ENCODE measurements around the gene FHOD1. TPM values are rescaled to one million over a fixed set of nuclear protein-coding genes. Genes with fewer than 3 reads are reported as not detected.
A peak's percentile ranks its signal among the peaks of the same experiment; 100 is the strongest.

The FHOD1 gene
- total RNA-seq, 1 donor from 2014 or later, result 20.5 TPM

DNA sequence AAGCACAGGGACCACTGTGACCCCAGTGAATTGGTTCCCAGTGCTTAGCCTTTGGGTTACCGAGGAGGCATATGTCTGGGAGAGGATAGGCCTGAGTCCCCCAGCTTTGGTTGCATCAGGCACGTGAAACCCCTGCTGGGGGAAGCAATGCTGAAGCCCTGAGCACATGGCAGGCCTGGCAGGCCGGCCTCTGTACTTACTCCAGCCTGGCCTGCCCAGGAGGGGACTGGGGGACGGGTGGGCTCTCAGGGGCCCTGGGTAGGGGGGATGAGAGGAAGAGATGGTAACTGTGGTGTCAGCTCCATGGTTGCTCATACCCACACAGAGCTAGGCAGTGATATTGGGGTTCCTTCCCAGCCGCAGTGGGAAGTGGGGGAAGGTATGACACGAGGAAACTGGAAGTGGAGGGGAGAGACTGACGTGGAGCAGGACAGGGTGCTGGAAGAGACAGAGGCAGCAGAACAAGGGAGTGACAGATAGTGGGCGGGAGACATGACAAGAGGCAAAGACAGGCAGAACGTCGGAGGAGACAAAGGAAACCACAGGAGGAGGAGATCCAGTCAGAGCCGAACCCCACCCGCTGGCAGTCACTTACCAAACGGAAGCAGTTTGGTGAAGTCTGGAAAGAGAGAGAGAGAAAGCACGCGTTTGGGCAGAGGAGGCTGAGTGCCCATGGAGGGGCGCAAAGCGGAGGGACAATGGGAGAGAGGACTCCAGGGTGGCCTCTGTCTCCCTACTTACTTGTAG is 11.3 kb downstream of the FHOD1 start:
- DNase-seq (ENCODE audit: low read depth), result no peak

DNA sequence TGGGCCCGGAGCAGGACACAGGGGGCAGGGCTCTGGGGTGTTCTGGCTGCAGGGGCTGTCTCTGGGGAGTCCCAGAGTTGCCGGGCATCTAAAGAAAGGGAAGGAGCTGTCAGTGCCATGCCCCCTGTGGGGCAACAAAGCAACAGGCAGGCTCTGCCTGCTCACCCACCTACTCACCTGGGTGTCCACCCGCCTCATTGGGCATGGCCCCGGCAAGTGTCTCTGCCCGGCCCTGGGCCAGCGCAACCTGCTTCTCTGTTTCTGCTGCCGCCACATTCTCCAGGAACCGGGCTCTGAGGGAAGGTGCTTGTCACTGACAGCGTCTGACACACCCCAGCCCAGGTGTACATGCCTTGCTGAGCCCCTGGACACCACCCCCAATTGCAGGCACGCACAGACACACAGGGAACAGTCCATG is 13.1 kb downstream of the FHOD1 start:
- no peak for DNase-seq (ENCODE audit: low read depth)

DNA sequence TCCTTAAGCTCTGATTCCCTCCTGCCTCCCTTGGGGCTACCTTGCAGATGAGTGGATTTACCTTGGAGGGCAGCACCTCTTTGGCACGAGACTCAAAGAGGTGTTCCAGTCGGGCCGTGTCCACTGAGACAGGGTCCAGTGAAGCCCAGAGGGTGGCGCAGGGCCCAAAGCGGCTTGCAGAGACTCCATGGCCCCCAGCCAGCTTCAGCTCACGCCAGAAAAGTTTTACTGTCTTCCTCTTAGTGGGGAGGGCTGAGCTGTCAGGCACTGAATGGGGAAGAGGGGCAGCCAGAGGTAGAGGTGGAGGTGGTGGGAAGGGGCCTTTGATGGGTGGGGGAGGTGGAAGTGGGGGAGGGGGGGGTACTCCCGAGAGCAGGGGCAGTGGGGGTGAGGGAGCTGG is 13.7 kb downstream of the FHOD1 start:
- DNase-seq (ENCODE audit: low read depth), result no peak

DNA sequence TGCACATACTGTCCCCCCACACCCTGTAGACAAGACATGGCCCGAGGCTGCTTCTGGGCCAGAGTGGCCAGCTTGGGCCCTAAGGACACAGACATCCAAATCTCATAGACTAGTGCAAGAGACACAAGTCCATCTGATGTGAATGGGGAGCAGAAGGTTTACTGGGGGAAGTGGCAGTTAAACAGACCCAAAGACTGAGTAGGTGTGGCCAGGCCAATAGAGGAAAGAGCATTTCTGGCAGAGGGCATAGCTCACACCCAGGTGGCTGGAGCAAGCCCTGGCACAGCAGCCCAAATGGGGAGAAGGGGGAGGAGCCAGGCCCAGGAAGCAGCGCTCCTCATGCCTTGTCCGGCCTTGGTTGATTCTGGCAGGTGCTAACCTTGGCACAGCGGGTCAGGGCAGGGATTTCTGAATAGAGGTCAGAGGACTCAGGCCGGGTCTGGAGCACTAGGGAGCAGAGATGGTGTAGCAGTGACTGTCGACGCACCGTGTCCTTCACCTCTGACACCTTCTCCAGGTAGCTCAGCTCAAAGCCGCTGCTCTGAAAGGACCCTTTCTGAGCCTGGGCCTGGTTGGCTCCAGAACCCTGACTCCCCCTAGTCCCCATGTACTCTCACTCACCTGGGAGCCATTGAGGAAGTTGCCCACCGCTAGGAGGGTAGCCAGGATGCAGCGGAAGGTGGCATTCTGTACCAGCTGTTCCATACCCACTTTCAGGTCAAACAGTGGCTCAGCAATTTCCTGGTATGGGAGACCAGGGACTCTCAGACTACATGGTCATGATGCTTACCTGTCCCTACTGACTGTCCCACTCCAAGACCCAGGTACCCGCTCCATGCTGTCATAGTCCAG is 16.2 kb downstream of the FHOD1 start:
- no peak for DNase-seq (ENCODE audit: low read depth)

DNA sequence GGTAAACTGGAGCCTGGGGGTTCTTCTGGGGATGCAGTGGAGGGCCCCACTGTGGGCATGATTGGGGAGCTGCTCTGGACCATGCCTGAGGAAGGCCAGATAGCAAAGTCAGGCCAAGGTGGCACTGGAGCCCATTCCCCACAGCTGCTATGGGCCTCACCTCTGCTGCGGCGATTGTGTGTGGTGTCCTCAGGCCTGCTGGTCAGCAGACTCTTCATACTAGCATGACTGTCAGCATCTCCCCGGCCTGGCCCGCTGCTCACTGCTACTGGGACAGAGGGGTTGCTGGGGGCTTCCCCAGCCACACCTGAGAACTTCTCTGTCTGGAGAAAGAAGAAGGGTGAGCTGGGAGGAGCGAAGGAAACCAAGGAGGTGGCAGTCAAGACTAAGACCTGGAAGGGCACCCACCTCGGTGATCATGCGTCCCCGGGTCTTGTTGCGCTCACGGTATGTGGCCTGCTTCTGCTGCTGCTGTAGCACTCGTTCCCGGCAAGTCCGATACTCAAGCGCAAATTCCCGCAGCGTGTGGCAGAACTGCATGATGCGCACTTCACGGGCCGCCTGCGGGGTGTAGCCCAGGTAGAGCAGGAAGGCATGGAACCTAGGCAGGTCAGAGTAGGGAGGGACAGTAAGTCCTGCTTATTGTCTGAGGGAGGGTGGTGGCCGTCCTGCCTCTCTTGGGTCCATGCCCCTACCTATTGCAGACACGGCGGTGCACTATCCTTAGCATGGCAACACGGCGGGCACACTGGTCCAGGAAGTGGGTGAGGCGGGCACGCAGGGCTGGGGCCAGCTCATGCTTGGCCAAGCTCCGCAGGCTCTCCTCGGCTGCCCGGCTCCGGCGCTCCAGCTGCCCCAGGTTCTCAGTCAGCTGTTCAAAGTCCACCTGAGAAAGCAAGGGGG is 17.1 kb downstream of the FHOD1 start:
- no peak for DNase-seq (ENCODE audit: low read depth)

DNA sequence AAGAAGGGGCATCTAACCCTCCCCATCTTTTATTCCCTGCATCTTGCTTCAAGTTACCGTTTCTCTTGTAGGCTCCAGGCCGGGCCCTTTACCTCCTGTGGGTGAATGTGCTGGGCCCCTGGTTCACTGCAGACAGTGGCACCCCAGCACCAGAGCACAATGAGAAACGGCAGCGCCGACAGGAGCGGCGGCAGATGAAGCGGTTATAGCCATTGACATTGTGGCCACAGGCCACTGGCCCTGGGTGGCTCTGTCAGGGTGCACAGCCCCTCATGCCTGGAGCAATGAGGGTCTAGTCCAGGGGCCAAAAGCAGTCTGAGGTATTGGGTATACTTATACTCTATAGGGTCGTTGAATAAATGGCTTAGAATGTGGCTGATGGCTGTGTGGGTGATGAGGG is 18.4 kb downstream of the FHOD1 start:
- DNase-seq (ENCODE audit: low read depth), result no peak

DNA sequence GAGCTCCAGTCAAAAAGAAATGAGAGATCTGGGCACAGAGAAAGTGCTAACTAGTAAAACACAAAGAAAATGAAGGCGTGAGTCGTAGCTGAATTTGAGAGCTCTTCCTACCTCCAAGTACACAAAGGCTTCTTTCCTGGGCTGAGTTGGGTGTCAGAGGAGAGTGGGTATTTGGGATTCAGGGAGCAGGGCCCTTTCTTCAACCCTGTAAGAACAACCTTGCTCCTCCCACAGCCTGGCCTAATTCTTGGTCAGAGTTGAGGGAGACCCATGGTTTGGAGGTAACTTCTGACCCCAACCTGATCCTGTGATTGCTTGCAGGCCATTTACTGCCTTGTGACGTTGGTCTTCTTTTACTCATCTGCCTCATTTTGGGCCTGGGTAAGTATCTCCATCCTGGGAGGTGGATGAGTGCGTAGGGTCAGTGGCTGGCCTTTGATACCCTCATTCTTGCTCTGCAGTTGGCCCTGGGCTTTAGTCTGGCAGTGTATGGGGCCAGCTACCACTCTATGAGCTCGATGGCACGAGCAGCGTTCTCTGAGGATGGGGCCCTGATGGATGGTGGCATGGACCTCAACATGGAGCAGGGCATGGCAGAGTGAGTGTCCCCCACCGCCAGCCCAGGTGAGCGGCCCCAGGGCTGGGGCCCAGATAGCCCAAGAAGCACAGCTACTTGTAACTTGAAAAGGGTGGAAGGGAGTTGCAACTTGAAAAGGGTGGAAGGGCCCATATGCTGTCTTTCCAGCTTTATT is 19.1 kb downstream of the FHOD1 start:
- no peak for DNase-seq (ENCODE audit: low read depth)

DNA sequence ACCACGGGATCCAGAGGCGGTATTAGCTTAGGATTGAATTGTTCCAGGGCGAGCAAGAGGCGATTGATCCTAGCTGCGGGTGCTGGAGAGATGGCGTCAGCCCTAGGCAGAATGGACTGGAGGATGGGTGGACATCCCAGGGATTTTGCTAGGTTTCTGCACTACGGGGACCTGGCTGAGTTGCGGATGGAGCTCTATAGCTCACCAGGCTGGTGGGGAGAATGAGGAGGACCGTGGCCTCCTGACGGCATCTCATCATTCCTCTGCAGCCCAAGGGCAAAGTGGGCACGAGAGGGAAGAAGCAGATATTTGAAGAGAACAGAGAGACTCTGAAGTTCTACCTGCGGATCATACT is 19.7 kb downstream of the FHOD1 start:
- no peak for DNase-seq (ENCODE audit: low read depth)

DNA sequence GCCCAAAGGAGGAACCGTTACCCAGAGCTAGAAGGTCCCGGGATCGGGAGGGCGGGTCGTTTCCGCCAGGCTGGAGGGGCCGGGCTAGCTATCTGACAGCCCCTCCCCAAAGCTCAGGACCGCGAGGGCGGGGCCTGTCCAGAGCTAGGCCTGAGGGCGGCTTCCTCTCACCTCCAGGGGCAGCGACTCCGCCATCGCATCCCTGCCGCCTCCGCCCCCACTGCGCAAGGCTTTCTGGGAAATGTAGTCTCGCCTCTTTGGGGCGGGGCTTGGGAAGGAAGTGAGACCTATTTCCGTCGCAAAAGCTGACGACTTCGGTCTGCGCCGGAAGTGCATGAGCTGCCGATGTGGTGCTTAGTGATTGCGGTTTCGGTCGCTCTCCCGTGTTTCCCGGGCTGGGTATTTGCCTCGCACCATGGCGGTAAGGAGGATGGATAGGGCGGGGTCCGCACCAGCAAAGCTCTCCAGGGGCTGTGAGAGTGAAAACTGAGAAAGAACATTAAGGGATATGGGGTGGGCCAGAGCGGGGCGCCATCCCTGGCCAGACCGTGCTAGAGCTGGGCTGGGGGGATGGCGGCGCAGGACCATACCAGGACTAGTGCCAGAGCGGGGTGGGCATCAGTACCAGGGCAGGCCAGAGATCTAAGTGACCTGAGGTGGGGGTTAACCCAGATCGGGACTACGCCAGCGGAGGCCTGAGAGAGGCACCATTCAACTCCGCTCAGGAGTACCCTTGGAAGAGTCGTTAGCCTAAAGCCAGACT is 20.3 kb downstream of the FHOD1 start, which contains the start of gene TMEM208:
Gene TMEM208 (plus strand): TSS at position 327 of the 763 bp plus-strand sequence. CDS start 89 bp downstream, at position 416.
- peak; percentile 94 for DNase-seq (ENCODE audit: low read depth)

DNA sequence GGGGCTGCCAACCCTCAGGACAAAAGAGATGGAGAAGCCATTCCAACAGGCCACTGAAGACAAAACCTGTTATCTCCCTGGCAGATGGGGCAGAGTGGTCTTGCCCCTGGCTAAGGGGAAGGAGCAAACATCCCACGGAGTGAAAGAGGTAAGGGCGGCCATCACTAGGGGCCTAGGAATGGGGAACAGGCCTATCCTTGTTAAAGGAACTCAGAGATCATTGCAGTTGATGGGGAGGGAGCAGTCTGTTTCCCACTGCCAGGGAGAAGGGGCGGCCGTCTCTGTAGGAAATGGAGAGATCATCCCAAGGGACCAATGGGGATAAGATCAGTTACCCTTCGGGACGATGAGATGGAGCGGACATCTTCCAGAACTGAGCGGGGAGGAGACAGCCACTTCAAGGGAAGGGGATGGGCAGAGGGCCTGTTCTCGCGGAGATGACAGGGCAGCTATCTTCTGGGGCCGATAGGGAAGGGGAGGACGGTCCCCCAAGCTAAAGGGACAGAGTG is 20.9 kb downstream of the FHOD1 start:
- no peak for DNase-seq (ENCODE audit: low read depth)

DNA sequence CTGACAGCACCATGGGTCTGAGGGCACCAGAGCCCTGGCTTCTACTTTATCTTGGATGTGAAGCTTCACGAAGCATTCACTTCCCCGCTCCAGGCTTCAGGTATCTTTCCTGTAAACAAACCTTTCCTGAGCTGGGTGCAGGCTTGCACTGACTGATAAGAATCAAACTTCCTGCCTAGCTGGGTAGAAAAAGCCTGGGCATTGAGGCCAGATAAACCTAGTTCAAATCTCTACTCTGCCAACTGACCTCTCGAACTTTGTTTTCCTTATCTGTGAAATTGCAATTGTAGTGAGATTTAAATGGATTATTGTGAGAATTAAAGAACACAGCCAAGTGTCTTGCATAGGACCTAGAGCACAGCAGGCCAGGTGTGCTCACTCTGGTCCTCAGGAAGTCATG is 23.3 kb downstream of the FHOD1 start:
- DNase-seq (ENCODE audit: low read depth), result no peak

DNA sequence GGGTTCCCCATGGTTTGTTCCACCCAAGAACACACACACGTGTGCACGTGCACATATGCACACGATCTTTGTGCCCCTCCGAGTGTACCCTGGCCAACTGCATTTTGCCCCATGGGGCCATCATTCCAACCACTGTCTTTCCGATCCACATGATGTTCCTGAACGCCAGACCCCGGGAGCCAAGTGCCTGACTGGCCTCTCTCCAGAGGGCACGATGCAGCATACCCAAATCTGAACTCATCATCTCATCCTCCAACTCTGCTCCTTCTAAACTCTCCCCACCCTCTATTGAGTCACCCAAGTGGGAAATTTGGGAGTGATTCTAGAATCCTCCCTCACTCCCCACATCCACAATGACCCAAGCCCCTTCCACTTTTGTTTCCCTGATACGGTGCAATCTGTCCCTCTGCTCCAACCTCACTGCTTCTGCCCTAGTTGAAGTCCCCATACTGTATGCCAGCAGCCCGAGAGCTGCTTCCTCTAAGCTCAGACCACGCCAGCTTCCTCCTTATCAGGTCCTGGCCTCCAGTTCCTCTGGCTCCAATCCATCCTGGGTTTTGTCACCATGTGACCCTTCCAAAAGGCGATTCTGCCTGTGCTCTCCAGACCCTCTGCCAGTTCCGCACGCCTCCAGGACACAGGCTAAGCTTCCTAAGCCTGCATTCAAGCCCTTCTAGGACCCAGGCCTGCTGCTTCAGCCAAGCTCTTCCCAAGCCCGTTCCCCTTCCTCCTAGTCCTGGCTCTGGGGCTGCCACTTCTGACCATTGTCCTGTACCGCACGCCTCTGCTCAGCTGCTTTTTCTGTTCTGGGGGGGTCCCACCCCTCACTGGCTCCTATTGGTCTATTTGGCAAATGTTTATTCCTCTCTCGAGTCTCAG is 30.4 kb downstream of the FHOD1 start:
- DNase-seq (ENCODE audit: low read depth), result no peak

DNA sequence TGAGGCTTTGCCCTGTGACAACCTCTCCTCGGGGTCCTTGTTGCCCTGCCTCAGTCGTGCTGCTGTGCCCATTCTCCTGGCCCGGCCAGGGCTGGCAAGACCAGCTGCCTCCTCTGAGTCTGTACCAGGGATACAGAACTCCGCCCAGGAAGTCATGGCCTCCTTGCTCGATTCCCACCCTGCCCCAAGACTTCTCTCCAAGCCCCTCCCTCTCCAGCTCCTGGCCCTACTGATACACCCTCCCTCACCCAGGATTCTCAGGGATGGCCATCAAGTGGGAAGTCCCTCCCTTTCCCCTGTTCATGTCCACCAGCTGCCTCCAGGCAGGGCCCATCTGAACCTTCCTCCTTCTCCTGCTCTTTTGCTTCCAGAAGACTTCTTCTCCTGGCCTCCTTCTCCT is 31.6 kb downstream of the FHOD1 start:
- no peak for DNase-seq (ENCODE audit: low read depth)

DNA sequence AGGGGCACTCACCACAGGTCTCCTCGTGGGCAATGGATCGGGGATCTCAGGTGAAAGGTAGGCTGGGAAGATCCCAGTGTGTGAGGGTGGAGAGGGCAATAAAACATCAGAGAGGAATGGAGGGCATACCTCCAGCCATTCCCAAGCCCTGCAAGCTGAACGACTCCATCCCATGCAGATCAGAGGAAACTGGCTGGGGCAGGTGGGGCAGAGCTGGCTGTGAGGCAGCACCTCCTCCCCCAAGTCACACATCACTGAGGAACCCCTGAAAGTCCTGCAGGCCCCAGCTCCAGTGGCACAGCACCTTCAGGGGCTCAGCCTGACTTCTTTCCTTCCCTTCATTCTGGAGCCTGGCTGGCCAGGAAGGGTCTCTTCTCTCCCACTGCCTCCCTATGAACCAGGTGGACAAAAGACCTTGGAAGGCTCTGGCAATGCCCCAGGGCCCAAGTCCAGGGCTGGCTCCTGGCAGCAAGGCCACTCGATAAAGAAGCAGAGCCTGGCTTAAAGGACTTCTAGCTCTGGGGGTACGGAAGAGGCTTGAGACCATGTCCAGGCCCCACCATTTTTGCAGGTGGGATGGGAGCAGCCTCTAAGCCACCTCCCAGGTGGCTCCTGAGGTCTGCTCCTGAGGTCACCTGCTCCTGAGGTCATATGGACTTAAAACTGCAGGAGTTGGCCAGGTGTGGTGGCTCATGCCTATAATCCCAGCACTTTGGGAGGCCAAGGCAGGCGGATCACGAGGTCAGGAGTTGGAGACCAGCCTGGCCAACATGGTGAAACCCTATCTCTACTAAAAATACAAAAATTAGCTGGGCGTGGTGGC is 33.9 kb downstream of the FHOD1 start:
- no peak for DNase-seq (ENCODE audit: low read depth)

DNA sequence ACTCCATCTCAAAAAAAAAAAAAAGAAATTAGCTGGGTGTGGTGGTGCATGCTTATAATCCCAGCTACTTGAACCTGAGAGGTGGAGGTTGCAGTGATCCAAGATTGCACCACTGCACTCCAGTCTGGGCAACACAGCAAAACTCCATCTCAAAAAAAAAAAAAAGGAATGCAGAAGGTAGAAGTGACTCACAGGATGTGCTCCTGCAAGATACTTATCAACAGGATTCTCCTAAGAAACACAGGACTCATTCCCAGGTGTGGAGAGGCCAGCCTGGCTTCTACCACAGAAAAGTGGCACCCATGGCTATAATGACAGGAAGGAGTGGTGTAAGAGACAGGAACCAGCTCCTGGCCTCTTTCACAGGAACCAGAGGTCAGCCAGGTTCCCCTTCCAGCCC is 34.5 kb downstream of the FHOD1 start:
- peak; percentile 32 for DNase-seq (ENCODE audit: low read depth)

DNA sequence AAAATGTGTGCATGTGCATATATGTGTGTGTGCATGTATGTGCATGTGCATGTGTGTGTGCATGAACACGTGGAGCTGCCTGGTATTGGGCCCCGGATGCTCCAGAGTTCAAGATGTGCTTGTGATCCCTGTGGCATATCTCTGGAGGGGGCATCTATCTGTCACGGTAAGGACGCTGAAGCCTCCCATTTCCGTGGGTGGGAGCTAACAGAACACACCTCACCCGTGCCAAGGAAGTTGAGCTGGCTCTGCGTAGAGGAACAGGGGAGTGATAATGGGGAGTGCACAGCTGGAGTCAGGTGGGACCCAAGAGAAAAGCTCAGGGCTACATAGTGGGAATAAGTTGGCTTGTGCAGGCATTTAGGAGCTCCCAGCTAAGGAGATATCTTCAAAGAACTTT is 35.6 kb downstream of the FHOD1 start:
- no peak for DNase-seq (ENCODE audit: low read depth)

DNA sequence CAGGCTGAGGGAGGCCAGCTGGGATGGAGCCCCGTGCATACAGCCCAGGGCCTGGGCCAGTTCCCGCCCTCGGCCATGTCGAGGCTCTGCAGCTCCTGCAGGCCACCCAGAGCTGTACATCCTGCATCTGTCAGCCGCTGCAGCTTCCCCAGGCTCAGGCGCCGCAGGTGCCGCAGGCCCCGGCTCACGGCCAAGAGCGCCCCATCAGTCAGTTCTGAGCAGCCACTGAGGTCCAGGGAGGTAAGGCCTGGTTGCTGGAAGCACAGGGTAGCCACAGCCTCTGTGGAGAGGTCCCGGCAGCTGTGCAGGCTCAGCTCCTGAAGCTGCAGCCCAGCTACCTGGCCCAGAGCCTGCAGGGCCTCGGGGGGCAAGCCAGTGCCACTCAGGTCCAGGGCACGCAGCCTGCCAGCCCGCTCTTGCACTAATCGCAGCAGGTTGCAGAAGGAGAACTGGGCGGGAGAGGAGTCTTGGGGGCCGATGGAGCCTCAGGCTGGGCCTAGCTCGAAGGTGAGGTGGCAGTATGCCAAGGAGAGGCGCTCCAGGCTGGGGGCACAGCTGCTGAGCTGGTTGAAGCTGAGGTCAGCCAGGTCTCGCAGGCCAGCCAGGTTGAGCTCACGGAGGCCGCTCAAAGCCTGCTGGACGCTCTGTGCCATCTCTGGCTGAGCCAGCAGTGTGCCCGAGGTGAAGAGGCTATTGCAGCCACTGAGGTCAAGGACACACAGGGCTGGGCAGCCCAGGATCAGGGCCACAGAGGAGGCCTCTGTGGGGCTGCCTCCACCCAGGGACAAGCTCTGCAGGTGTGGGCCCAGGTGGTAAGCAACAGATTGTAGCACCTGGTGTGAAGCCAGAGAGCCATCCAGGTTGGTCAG is 37.0 kb downstream of the FHOD1 start:
- DNase-seq (ENCODE audit: low read depth), result no peak

DNA sequence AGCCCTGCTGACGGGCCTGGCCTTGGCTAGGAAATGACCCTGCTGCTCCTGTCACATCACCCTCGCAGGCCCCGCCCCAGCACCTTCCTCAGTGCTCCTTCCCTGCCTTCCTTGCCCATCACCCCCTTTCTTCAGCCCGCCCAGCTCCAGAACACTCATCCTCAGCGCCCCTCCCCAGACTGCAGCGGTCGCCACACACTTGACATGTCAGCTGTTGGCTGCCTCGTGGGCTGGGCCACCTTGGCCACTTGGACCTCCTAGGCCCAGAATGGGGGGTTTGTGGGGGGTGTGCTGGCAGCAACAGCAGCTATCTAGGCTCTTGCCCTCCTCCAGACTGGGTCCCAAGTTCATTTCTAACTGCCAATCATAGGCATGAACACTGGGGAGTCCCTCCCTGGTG is 37.7 kb downstream of the FHOD1 start:
- DNase-seq (ENCODE audit: low read depth), result no peak
